ENCODE data around the gene MYCBP2.
"Not testable (repeated sequence)": the region's sequence is repeated elsewhere in the genome, so short reads cannot be mapped to it uniquely, and the experiment has no call there.

MYCBP2 gene

GRCh38 chr13:77356155-77356554, 29.3 kb upstream of the MYCBP2 start:
- Histone ChIP-seq H3K56ac (ENCODE audit: low read length) (no peak overlapping the region), H2BK5ac (ENCODE audit: low read length) (no peak overlapping the region), H3K4me1 (ENCODE audit: control insufficient read depth, low read depth, low read length) (no peaks in the 10 kb centered on the region), H4K5ac (ENCODE audit: low read length) (no peak overlapping the region), H3K27ac (ENCODE audit: low read depth, low read length) (no peak overlapping the region), H3K36me3 (ENCODE audit: control insufficient read depth, insufficient read depth, low read length) (no peaks in the 10 kb centered on the region), H2BK120ac (ENCODE audit: low read depth, low read length) (no peak overlapping the region), H3K4me2 (ENCODE audit: low read length) (no peak overlapping the region), H3K79me2 (ENCODE audit: control insufficient read depth, insufficient read depth, low read length) (no peaks in the 10 kb centered on the region), H4K8ac (ENCODE audit: low read depth, low read length) (no peak overlapping the region), H3K4ac (ENCODE audit: low read depth, low read length) (no peak overlapping the region), H2BK15ac (replicated peaks; ENCODE audit: low read depth) (no peak overlapping the region), H3K23ac (ENCODE audit: low read length) (no peak overlapping the region), H3K27me3 (ENCODE audit: insufficient read depth, low read length, poor library complexity) (no peaks in the 10 kb centered on the region), H3K18ac (ENCODE audit: low read length) (no peak overlapping the region), H2AK5ac (ENCODE audit: low read length) (no peak overlapping the region), H3K4me3 (ENCODE audit: low read length) (no peak overlapping the region), H3K9ac (ENCODE audit: low read length) (no peak overlapping the region), H3K79me1 (ENCODE audit: low read length) (no peaks in the 10 kb centered on the region)
- DNase-seq, result no peak
- no CpG with 5 or more reads among the region's 2 CpGs for WGBS (ENCODE audit: extremely low coverage, insufficient coverage, low lambda C conversion rate)

GRCh38 chr13:77353995-77354394, 27.1 kb upstream of the MYCBP2 start:
- Histone ChIP-seq H3K27me3 (ENCODE audit: insufficient read depth, low read length, poor library complexity) (no peaks in the 10 kb centered on the region), H3K79me2 (ENCODE audit: control insufficient read depth, insufficient read depth, low read length) (no peaks in the 10 kb centered on the region), H2BK15ac (replicated peaks; ENCODE audit: low read depth) (no peak overlapping the region), H2BK120ac (ENCODE audit: low read depth, low read length) (no peak overlapping the region), H4K5ac (ENCODE audit: low read length) (no peak overlapping the region), H3K27ac (ENCODE audit: low read depth, low read length) (no peak overlapping the region), H3K4me3 (ENCODE audit: low read length) (no peak overlapping the region), H3K79me1 (ENCODE audit: low read length) (no peaks in the 10 kb centered on the region), H2BK5ac (ENCODE audit: low read length) (no peak overlapping the region), H3K36me3 (ENCODE audit: control insufficient read depth, insufficient read depth, low read length) (no peaks in the 10 kb centered on the region), H3K23ac (ENCODE audit: low read length) (no peak overlapping the region), H2AK5ac (ENCODE audit: low read length) (no peak overlapping the region), H3K4ac (ENCODE audit: low read depth, low read length) (no peak overlapping the region), H3K4me1 (ENCODE audit: control insufficient read depth, low read depth, low read length) (no peaks in the 10 kb centered on the region), H3K9ac (ENCODE audit: low read length) (no peak overlapping the region), H3K56ac (ENCODE audit: low read length) (no peak overlapping the region), H4K8ac (ENCODE audit: low read depth, low read length) (no peak overlapping the region), H3K18ac (ENCODE audit: low read length) (no peak overlapping the region), H3K4me2 (ENCODE audit: low read length) (no peak overlapping the region)
- WGBS (ENCODE audit: extremely low coverage, insufficient coverage, low lambda C conversion rate), result no CpG with 5 or more reads among the region's 2 CpGs
- no peak for DNase-seq

DNA sequence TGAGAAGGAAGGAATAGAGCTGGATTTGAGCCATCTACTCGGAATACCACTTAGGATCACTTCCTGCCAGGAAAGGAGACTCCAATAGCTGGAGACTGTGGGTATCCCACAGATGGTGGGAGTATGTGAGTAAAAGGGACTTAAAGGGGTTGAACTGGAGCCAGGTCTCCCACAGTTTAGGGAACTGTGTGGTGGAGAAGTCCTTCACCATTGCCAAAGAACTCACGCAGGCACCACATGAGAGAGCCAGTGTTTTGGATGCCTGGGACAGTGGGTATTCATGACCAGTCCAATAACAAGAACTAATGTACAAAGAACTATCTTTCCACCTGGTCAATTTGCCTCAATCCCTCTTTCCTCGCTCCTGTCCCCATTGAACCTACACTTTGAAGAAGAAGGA, 24.4 kb upstream of the MYCBP2 start:
- no peak overlapping the region for H3K56ac ChIP-seq (ENCODE audit: low read length)
- no peaks in the 10 kb centered on the region for H3K79me2 ChIP-seq (ENCODE audit: control insufficient read depth, insufficient read depth, low read length)
- DNase-seq, result no peak
- H3K4ac ChIP-seq (ENCODE audit: low read depth, low read length), result no peak overlapping the region
- H3K27me3 ChIP-seq (ENCODE audit: insufficient read depth, low read length, poor library complexity), result no peaks in the 10 kb centered on the region
- H2AK5ac ChIP-seq (ENCODE audit: low read length), result no peak overlapping the region
- H3K23ac ChIP-seq (ENCODE audit: low read length), result no peak overlapping the region
- H3K36me3 ChIP-seq (ENCODE audit: control insufficient read depth, insufficient read depth, low read length), result no peaks in the 10 kb centered on the region
- no peak overlapping the region for H3K4me3 ChIP-seq (ENCODE audit: low read length)
- H3K9ac ChIP-seq (ENCODE audit: low read length), result no peak overlapping the region
- H4K8ac ChIP-seq (ENCODE audit: low read depth, low read length), result no peak overlapping the region
- WGBS (ENCODE audit: extremely low coverage, insufficient coverage, low lambda C conversion rate), result no CpG with 5 or more reads among the region's 3 CpGs
- H2BK5ac ChIP-seq (ENCODE audit: low read length), result no peak overlapping the region
- no peak overlapping the region for H2BK15ac ChIP-seq (replicated peaks; ENCODE audit: low read depth)
- no peaks in the 10 kb centered on the region for H3K79me1 ChIP-seq (ENCODE audit: low read length)
- no peaks in the 10 kb centered on the region for H3K4me1 ChIP-seq (ENCODE audit: control insufficient read depth, low read depth, low read length)
- no peak overlapping the region for H3K18ac ChIP-seq (ENCODE audit: low read length)
- H2BK120ac ChIP-seq (ENCODE audit: low read depth, low read length), result no peak overlapping the region
- H3K27ac ChIP-seq (ENCODE audit: low read depth, low read length), result no peak overlapping the region
- H3K4me2 ChIP-seq (ENCODE audit: low read length), result no peak overlapping the region
- no peak overlapping the region for H4K5ac ChIP-seq (ENCODE audit: low read length)

GRCh38 chr13:77350811-77351210, 23.9 kb upstream of the MYCBP2 start:
- Histone ChIP-seq H3K9ac (ENCODE audit: low read length) (no peak overlapping the region), H2BK5ac (ENCODE audit: low read length) (no peak overlapping the region), H3K56ac (ENCODE audit: low read length) (no peak overlapping the region), H3K18ac (ENCODE audit: low read length) (no peak overlapping the region), H3K23ac (ENCODE audit: low read length) (no peak overlapping the region), H3K4me1 (ENCODE audit: control insufficient read depth, low read depth, low read length) (no peaks in the 10 kb centered on the region), H3K79me2 (ENCODE audit: control insufficient read depth, insufficient read depth, low read length) (no peaks in the 10 kb centered on the region), H4K8ac (ENCODE audit: low read depth, low read length) (no peak overlapping the region), H3K27ac (ENCODE audit: low read depth, low read length) (no peak overlapping the region), H3K79me1 (ENCODE audit: low read length) (no peaks in the 10 kb centered on the region), H3K4me2 (ENCODE audit: low read length) (no peak overlapping the region), H2BK15ac (replicated peaks; ENCODE audit: low read depth) (no peak overlapping the region), H2BK120ac (ENCODE audit: low read depth, low read length) (no peak overlapping the region), H3K4me3 (ENCODE audit: low read length) (no peak overlapping the region), H3K27me3 (ENCODE audit: insufficient read depth, low read length, poor library complexity) (no peaks in the 10 kb centered on the region), H4K5ac (ENCODE audit: low read length) (no peak overlapping the region), H2AK5ac (ENCODE audit: low read length) (no peak overlapping the region), H3K36me3 (ENCODE audit: control insufficient read depth, insufficient read depth, low read length) (no peaks in the 10 kb centered on the region), H3K4ac (ENCODE audit: low read depth, low read length) (no peak overlapping the region)
- WGBS (ENCODE audit: extremely low coverage, insufficient coverage, low lambda C conversion rate), result no CpG with 5 or more reads among the region's 1 CpG
- no peak for DNase-seq

DNA sequence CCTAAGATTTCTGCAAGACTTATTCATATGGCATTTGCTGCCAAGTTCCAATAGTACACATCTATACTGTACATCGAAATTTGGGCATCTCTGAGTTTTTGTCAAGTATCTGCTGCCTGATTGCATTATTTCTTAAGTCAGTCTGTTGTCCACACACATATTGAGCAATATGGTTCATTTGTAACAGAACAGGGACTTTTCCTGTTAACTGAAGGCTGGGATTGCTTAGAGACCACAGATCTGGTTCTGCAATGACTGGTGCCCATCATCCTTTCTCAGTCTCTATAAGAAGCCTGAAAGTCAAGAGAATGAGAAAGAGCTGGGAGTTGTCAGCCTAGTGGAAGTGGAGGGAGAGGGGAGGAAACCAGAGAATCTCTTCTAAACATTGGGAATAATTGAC, 22.5 kb upstream of the MYCBP2 start:
- Histone ChIP-seq H2AK5ac (ENCODE audit: low read length) (no peak overlapping the region), H2BK5ac (ENCODE audit: low read length) (no peak overlapping the region), H3K79me2 (ENCODE audit: control insufficient read depth, insufficient read depth, low read length) (no peaks in the 10 kb centered on the region), H3K27me3 (ENCODE audit: insufficient read depth, low read length, poor library complexity) (no peaks in the 10 kb centered on the region), H3K23ac (ENCODE audit: low read length) (no peak overlapping the region), H3K4ac (ENCODE audit: low read depth, low read length) (no peak overlapping the region), H2BK120ac (ENCODE audit: low read depth, low read length) (no peak overlapping the region), H3K27ac (ENCODE audit: low read depth, low read length) (no peak overlapping the region), H3K18ac (ENCODE audit: low read length) (no peak overlapping the region), H3K79me1 (ENCODE audit: low read length) (no peaks in the 10 kb centered on the region), H4K8ac (ENCODE audit: low read depth, low read length) (no peak overlapping the region), H3K4me2 (ENCODE audit: low read length) (no peak overlapping the region), H3K9ac (ENCODE audit: low read length) (no peak overlapping the region), H3K36me3 (ENCODE audit: control insufficient read depth, insufficient read depth, low read length) (no peaks in the 10 kb centered on the region), H4K5ac (ENCODE audit: low read length) (no peak overlapping the region), H3K4me3 (ENCODE audit: low read length) (no peak overlapping the region), H3K56ac (ENCODE audit: low read length) (no peak overlapping the region), H2BK15ac (replicated peaks; ENCODE audit: low read depth) (no peak overlapping the region), H3K4me1 (ENCODE audit: control insufficient read depth, low read depth, low read length) (no peaks in the 10 kb centered on the region)
- WGBS (ENCODE audit: extremely low coverage, insufficient coverage, low lambda C conversion rate), result no CpG with 5 or more reads among the region's 1 CpG
- DNase-seq, result no peak

DNA sequence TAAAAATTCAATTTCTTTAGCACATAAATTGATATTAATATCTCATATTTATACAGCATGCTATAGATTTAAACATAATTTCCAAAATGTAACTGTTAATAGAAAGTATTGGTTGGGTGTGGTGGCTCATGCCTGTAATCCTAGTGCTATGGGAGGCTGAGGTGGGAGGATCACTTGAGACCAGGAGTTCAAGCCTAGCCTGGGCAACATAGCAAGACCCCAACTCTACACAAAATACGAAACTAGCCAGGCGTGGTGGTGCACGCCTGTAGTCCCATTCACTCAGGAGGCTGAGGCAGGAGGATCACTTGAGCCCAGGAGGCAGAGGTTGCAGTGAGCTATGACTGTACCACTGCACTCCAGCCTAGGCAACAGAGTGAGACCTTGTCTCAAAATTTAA, 20.5 kb upstream of the MYCBP2 start:
- H3K4me3 ChIP-seq (ENCODE audit: low read length); H3K36me3 ChIP-seq (ENCODE audit: control insufficient read depth, insufficient read depth, low read length): not testable (repeated sequence)
- WGBS (ENCODE audit: extremely low coverage, insufficient coverage, low lambda C conversion rate), result no CpG with 5 or more reads among the region's 3 CpGs

More for the DNA sequence above, 20.5 kb upstream of the MYCBP2 start:
- not testable (repeated sequence) for H2AK5ac ChIP-seq (ENCODE audit: low read length); H2BK15ac ChIP-seq (replicated peaks; ENCODE audit: low read depth); H3K9ac ChIP-seq (ENCODE audit: low read length); H3K27me3 ChIP-seq (ENCODE audit: insufficient read depth, low read length, poor library complexity); H4K5ac ChIP-seq (ENCODE audit: low read length); H3K27ac ChIP-seq (ENCODE audit: low read depth, low read length); H3K23ac ChIP-seq (ENCODE audit: low read length); H3K56ac ChIP-seq (ENCODE audit: low read length); H2BK120ac ChIP-seq (ENCODE audit: low read depth, low read length); H3K4ac ChIP-seq (ENCODE audit: low read depth, low read length); H4K8ac ChIP-seq (ENCODE audit: low read depth, low read length); H3K4me1 ChIP-seq (ENCODE audit: control insufficient read depth, low read depth, low read length); H3K18ac ChIP-seq (ENCODE audit: low read length); H2BK5ac ChIP-seq (ENCODE audit: low read length); H3K79me1 ChIP-seq (ENCODE audit: low read length); DNase-seq; H3K79me2 ChIP-seq (ENCODE audit: control insufficient read depth, insufficient read depth, low read length); H3K4me2 ChIP-seq (ENCODE audit: low read length)

All from mesendoderm (in vitro differentiated cells).